Lower lobe of right lung (tissue), 2 donors: ENCODE results near the gene FES. TPM values are rescaled to one million over a fixed set of nuclear protein-coding genes. Genes with fewer than 3 reads are reported as not detected.

ENCODE experiments used
- ATAC-seq, 2 donors: fragments of 200-7000 bp; cut with Tn5 transposase; one replicate each; pipeline ENCODE4 v1.9.1; 2020 to 2022; ENCODE audit warnings: mild to moderate bottlenecking in 2 of 2, moderate library complexity in 2 of 2
- DNase-seq: peaks from one replicate; pipeline ENCODE4 v3.0.0-alpha.2; 2020
- H3K27ac ChIP-seq: fragments of 200-600 bp; one replicate; pipeline ENCODE4 v1.8.0; 2022
- H3K27me3 ChIP-seq: fragments of 200-600 bp; one replicate; pipeline ENCODE4 v1.8.0; 2022; ENCODE audit warnings: low read depth
- H3K36me3 ChIP-seq: fragments of 200-600 bp; one replicate; pipeline ENCODE4 v1.8.0; 2022; ENCODE audit warnings: mild to moderate bottlenecking
- H3K4me1 ChIP-seq: fragments of 200-600 bp; one replicate; pipeline ENCODE4 v1.8.0; 2022
- H3K4me3 ChIP-seq: fragments of 200-600 bp; one replicate; pipeline ENCODE4 v1.8.0; 2022; ENCODE audit warnings: mild to moderate bottlenecking
- H3K9me3 ChIP-seq: fragments of 200-600 bp; one replicate; pipeline ENCODE4 v1.8.0; 2022
- CTCF ChIP-seq: fragments of 200-600 bp; IDR thresholded peaks from one replicate; pipeline ENCODE4 v1.8.0; 2022; ENCODE audit warnings: antibody characterized with exemption, mild to moderate bottlenecking
- intact Hi-C: fragments of 100-400 bp; cut with DNase I; formaldehyde crosslinking; loops from one replicate; pipeline ENCODE4 v1.11.0; 2022
- long read RNA-seq: library from polyadenylated mRNA; unstranded; transcript quantifications from one replicate; pipeline ENCODE4 v2.0.0, GENCODE V29; 2021
- total RNA-seq: library from RNA; stranded (reverse); fragmentation: NEBNext Ultra II Directional; extraction: Animal tissue kit (Norgen Biotek cat#: 25700); gene quantifications from one replicate; pipeline ENCODE4 v1.2.1, GENCODE V29; 2021
- donor health status: DM: no; HTN: yes; CAD: no; lungs with severe emphysema.

FES gene
- total RNA-seq = 51.0 TPM
- long read RNA-seq, transcript FES-204 (17 exons, 2,327 nt) = minor isoform, 6 of 145 reads
- long read RNA-seq, transcript FES-201 (19 exons, 2,829 nt) = major isoform, 33 of 145 reads
- long read RNA-seq, partial matches to known transcripts = 22 of 145 reads
- long read RNA-seq, other reads (novel, unspliced or antisense) = 82 of 145 reads

DNA sequence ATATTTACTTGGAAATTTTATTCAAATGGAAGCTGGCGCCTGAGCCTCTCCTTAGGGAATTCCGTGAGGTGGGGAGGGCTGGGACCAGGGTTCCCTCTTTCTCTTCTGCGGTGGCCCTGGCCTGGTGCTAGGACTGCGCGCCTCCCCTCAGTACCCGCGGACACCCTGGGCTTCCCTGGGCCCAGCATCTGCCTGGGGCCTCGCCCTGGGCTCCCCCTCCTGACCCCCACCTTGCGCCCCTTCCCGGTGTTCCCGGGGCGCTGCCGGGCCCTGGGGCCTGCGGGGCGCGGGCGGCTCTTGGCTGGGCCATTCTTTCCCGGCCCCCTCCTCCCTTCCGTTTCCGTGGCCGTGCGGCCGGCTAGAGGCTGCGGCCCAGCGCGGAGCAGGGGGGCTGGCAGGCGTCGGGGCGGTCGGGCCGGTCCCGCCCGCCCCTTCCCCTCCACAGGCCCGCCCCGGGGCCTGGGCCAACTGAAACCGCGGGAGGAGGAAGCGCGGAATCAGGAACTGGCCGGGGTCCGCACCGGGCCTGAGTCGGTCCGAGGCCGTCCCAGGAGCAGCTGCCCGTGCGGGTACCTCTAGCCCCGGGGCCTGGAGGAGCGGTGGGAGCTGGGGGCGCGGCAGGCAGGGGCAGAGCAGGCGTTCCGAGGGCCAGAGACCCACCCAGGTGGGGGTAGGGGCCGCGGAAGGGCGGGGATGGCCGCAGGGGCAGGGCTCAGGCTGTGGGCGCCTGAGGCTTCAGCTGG lies at the start of gene FES:
FES (plus strand) TSS at position 529 of the 743 bp plus-strand sequence. CDS start 542 bp downstream, outside the sequence.
- Histone ChIP-seq H3K4me3 (peak within 1 kb of the TSS; percentile 77), H3K27ac (peak within 1 kb of the TSS; percentile 97), H3K9me3 (no peaks in the 10 kb centered on the region), H3K36me3 (peaks cover 58% of the 10 kb centered on the region), H3K4me1 (peaks cover 38% of the 10 kb centered on the region), H3K27me3 (no peaks in the 10 kb centered on the region)
- intact Hi-C loops = no loop called here
- ATAC-seq = peak; percentile 77 to 86
- peak; percentile 89 for DNase-seq
- TF ChIP-seq CTCF = no peak

DNA sequence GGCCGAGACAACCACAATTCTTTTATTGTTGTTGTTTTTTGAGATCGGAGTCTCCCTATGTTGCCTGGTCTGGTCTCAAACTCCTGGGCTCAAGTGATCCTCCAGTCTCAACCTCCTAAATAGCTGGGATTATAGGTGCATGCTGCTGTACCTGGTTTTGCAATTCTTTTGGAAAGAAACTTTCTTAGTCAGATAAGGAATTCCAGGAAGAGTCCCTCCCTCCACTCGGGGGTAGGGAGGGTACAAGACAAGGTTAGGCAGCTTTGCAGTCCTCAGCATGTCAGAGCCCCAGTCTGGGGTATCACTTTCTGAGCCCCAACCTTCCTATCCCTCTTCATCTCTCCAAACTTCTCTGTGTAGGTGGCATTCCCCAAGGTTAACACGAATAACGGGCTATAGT lies 49.7 kb upstream of the FES start:
- DNase-seq (no peak), ATAC-seq (no peak)
- peaks cover 18% of the 10 kb centered on the region for H3K4me1 ChIP-seq
- intact Hi-C loops = no loop called here
- no peak overlapping the region for H3K4me3 ChIP-seq
- H3K27me3 ChIP-seq = no peaks in the 10 kb centered on the region
- no peaks in the 10 kb centered on the region for H3K36me3 ChIP-seq
- H3K27ac ChIP-seq = no peak overlapping the region
- TF ChIP-seq CTCF = no peak
- no peaks in the 10 kb centered on the region for H3K9me3 ChIP-seq

DNA sequence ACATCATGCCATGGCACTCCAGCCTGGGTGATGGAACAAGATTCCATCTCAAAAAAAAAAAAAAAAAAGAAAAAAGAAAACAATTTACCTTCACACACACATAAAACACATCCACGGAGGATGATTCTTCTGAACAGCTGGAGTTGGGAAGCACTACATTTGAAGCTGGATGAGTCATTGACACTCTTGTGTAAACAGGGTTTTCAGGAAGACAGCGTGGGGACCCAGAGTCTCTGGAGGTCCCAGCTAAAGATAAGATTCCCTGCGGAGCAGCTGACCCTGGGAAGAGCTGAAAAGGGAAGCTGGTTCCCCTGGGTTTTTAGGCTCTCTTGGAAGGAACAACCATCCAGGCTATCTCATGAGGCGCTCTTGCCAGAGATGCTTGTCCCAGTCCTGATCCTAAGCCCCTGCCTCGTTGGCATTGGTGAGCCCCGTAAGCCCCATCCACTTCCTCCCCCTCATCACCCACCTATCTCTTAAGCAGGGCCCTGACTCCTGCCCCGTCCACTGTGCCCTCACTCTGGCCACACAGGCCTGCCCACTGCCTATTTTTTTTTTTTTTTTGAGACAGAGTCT lies 47.9 kb upstream of the FES start:
- intact Hi-C loops = no loop called here
- ATAC-seq (no peak), DNase-seq (no peak)
- peaks cover 10% of the 10 kb centered on the region for H3K4me1 ChIP-seq
- no peaks in the 10 kb centered on the region for H3K27me3 ChIP-seq
- no peaks in the 10 kb centered on the region for H3K9me3 ChIP-seq
- no peak overlapping the region for H3K4me3 ChIP-seq
- no peak for TF ChIP-seq CTCF
- no peak overlapping the region for H3K27ac ChIP-seq
- no peaks in the 10 kb centered on the region for H3K36me3 ChIP-seq

DNA sequence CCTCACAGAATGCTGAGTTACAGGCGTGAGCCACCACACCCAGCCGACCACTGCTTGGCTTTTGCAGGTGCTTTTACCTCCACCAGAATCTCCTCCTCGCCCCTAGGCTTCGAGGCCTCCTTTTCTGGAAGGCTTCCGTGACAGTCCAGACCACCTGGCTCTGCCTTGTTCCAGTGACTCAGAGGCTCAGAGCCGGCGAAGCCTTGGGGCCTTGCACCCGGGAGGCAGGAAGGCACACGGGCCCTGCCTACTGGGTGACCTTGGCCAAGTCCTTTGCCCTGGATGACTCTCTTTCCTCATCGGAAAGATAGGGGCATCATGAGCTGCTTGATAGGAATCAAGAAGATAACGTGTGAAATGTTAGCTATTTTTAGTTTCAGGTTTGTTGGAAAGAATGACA lies 47.2 kb upstream of the FES start:
- no peak for ATAC-seq
- Histone ChIP-seq H3K36me3 (no peaks in the 10 kb centered on the region), H3K4me3 (no peak overlapping the region), H3K4me1 (peaks cover 10% of the 10 kb centered on the region), H3K27me3 (no peaks in the 10 kb centered on the region), H3K9me3 (no peaks in the 10 kb centered on the region), H3K27ac (no peak overlapping the region)
- no peak for TF ChIP-seq CTCF
- no peak for DNase-seq
- intact Hi-C loops = no loop called here

GRCh38 chr15:90838139-90838538 lies 46.2 kb upstream of the FES start:
- Histone ChIP-seq H3K27ac (no peak overlapping the region), H3K4me3 (no peak overlapping the region), H3K4me1 (peaks cover 10% of the 10 kb centered on the region), H3K27me3 (no peaks in the 10 kb centered on the region), H3K9me3 (no peaks in the 10 kb centered on the region), H3K36me3 (no peaks in the 10 kb centered on the region)
- no peak for DNase-seq
- peak in 1 of 2 donors; percentile 53 for ATAC-seq
- intact Hi-C loops = no loop called here
- no peak for TF ChIP-seq CTCF
